GM12874 (cell line): ENCODE data around the gene TBC1D20.

Experiments used
- TF ChIP-seq, protein P1 (sequence below): IDR thresholded peaks from 2 replicates; pipeline ENCODE4 v1.5.1; 2011; ENCODE audit warnings: low read depth, mild to moderate bottlenecking, control low read depth, low read length, moderate library complexity; ENCODE audit not compliant: insufficient read depth

The TBC1D20 gene

DNA sequence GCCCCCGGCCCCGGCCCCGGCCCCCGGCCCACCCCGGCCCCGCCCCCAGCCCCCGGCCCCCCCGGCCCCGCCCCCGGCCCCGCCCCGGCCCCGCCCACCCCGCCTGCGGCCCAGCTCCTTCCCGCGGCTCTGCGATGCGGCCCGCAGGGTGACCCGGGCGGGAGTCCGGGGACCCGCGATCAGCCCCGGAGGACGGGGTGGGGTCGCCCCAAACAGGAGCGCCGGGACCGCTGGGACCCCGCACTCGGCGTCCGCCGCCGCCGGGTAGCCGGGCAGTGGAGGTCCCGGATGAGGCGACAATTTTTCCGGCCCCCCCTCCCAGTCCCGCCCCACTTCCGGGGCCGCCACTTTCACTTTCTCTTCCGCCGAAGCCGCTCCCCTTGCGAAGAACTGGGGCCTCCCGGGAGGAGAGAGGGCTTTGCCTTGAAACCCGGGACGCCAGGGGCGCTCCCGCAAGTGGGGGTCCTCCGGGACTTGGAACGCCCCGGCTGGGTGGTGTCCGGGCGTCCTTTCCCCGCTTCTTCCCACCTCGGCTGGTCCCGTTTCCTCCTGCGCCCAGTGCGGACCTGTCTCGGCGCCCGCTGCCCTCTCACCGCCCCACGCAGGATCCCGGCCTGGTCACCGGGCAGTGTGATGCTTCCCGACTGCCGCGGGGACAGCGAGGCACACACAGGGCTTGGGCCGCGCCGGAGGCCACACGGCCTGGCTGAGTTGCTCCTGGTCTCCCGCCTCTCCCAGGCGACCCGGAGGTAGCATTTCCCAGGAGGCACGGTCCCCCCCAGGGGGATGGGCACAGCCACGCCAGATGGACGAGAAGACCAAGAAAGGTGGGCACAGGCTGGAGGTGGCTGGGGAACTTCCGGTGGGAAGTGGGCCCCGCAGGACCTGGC, 54.1 kb downstream of the TBC1D20 start, which contains the start of gene RBCK1:
TSS of gene RBCK1 (plus strand) at position 347 of the 890 bp plus-strand sequence. CDS start at position 806, 459 bp downstream.
- TF ChIP-seq, protein P1, sequence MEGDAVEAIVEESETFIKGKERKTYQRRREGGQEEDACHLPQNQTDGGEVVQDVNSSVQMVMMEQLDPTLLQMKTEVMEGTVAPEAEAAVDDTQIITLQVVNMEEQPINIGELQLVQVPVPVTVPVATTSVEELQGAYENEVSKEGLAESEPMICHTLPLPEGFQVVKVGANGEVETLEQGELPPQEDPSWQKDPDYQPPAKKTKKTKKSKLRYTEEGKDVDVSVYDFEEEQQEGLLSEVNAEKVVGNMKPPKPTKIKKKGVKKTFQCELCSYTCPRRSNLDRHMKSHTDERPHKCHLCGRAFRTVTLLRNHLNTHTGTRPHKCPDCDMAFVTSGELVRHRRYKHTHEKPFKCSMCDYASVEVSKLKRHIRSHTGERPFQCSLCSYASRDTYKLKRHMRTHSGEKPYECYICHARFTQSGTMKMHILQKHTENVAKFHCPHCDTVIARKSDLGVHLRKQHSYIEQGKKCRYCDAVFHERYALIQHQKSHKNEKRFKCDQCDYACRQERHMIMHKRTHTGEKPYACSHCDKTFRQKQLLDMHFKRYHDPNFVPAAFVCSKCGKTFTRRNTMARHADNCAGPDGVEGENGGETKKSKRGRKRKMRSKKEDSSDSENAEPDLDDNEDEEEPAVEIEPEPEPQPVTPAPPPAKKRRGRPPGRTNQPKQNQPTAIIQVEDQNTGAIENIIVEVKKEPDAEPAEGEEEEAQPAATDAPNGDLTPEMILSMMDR = no peak

DNA sequence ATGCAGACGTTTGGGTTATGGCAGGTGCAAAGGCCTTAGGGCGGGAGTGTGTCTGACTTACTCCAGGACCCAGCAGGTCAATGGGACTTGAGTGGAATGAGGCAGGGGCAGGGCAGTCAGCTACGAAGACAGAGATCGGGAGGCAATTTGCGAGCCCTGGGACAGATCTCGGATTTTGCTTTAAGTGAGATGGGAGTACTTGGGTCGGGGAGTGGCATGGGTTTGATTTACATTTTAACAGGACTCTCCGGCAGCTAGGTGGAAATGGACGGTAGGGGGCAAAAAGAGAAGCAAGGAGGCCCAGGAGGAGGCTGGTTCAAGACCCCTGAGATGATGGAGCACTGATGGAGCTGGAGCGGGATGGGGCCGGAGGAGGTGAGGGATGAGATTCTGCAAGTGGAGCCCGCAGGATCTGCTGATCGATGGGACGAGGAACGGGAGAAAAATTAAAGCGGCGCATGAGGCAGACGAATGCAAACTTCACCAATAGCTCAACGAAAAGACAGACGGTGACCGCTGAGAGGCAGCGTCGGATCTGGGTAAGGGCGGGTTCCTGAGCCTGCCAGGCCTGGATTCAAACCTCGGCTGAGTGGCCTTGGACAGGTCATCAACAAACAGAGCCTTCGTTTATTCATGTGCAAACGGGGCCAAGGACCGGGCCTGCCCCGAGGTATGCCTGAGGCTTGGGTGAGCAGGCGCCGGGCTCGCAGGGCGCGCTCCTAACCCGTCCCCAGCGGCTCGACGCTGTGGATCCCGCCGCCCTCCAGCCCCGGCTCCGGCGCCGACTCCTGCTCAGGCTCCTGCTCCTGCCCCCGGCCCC, 55.0 kb downstream of the TBC1D20 start:
- TF ChIP-seq, protein P1 = peak; percentile 48

DNA sequence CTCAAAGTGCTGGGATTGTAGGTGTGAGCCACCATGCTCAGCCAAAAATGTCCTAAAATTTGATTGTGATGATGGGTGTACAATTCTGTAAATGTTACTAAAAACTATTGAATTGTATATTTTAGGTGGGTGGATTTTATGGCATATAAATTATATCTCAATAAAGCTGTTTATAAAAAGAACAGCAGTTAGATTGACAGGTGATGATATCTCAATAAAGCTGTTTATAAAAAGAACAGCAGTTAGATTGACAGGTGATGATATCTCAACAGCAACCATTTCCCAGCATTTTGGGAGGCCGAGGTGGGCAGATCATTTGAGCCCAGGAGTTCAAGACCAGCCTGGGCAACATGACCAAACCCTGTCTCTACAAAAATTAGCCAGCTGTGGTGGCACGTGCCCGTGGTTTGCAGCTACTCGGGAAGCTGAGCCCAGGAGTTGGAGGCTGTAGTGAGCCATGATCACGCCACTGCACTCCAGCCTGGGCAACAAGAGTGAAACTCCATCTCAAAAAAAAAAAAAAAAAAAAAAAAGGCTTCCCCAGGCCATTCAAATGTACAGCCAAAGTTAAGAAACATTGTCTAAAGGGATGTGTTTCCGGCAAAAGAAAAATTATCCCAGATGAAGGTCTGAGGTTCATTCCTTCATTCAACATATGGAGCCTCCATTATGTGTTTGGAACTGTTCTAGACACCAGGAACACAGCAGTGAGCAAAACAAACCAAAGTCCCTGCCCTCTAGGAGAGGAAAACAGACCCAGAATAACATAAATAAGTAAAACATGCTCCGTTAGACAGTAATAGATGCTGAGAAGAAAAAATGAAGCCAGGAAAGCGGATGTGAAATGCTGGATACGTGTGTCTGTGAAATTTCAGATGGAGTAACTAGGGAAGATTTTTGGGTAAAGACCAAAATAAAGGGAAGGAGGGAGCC, 55.9 kb downstream of the TBC1D20 start:
- TF ChIP-seq, protein P1 = no peak

DNA sequence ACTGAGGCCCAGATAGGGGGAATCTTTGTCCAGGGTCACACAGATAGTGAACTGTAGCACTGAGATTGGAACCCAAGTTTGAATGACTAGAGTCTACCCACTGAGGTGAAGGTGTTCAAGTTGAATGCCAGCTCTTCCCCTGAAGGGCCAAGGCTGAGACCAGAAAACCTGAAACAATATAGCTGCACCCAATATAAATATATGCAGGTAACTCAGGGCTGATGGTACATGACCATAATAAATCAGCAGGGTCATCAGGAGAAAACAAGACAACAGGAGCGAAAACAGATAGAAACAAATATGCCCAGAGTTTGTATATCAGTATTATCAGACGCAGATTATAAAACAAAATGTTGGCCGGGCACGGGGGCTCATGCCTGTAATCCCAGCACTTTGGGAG, 58.2 kb downstream of the TBC1D20 start:
- TF ChIP-seq, protein P1 = no peak

DNA sequence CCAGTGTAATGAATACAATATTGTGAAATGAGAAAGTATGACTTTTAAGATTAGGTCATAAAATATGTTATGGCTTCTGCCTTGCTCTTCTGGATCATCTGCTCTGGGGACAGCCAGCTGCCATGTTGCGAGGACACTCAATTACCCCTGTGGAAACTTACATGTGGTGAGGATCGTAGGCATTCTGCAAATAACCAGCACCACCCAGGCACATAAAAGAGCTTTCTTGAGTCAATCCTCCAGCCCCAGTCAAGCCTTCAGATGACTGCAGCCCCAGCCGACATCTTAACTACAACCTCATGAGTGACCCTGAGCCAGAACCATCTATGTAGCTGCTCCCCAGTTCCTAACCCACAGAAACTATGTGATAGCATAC, 58.8 kb downstream of the TBC1D20 start:
- TF ChIP-seq, protein P1 = no peak

DNA sequence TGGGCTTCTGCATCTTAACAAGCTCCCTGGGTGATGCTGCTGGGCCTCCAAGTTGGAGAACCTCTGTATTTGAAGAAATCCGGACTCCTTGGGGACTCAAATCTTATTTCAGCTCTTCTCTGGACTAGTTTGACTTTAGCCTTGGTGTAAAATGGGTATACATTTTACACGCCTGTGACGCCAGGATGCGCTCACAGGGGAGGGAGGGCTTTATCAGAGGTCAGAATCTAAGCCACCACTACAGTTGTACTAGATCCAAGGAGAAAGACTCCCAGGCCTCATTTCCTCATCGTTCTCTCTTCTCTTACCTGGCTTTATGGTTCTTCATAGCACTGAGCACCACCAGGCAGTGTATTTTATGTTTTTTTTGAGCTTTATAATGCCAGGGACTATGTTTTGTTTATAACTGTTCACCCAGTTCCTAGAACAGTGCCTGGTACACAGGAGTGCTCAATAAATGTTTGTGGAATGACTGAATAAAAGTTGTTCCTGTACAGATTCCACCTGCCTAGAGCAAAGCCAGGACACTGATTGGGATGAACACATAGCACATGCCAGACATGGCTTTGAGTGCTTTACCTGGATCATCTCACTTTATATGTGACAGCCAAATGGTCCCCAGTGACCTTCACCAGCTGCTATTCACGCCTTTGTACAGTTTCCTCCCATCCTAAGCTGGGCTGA, 59.3 kb downstream of the TBC1D20 start:
- TF ChIP-seq, protein P1 = no peak
